H1 (cell line): ENCODE data around the gene GXYLT1. TPM values are rescaled to one million over a fixed set of nuclear protein-coding genes. Genes with fewer than 3 reads are reported as not detected.

Source experiments
- CTCF ChIA-PET: fragments of 300-600 bp; sonication (Branson Sonifier 250); formaldehyde crosslinking; loops from one replicate; lab custom pipeline; 2021; ENCODE audit not compliant: partially characterized antibody; lab: Charles Lee
- POLR2A ChIA-PET: fragments of 300-600 bp; sonication (Branson Sonifier 250); formaldehyde crosslinking; loops from one replicate; lab custom pipeline; 2021; ENCODE audit warnings: inconsistent platforms; ENCODE audit not compliant: partially characterized antibody; lab: Charles Lee
- DNase-seq, 2 experiments: peaks; one replicate each; pipeline versions ENCODE4 v3.0.0 to v3.0.0-alpha.2; 2010 to 2022; ENCODE audit warnings: low spot score in 2 of 2, low read depth in 1 of 2, mixed read lengths in 1 of 2
- FAIRE-seq: peaks from 2 replicates; lab custom pipeline; 2011; peaks lifted over from hg19 to GRCh38; lab: Jason Lieb, UNC
- H2AFZ ChIP-seq: 2 replicates; pipeline ENCODE4 v1.8.1; 2012; ENCODE audit warnings: low read length, inconsistent platforms
- H2AK5ac ChIP-seq: 2 replicates; pipeline ENCODE4 v1.6.1; 2013; ENCODE audit warnings: low read depth, low read length
- H2BK120ac ChIP-seq: replicated peaks from 2 replicates; pipeline ENCODE3; 2013; ENCODE audit warnings: low read depth, low read length, inconsistent platforms
- H2BK12ac ChIP-seq: 2 replicates; pipeline ENCODE4 v1.6.1; 2013; ENCODE audit warnings: low read depth, low read length
- H2BK15ac ChIP-seq: 2 replicates; pipeline ENCODE4 v1.6.1; 2013; ENCODE audit warnings: low read length
- H2BK20ac ChIP-seq: 2 replicates; pipeline ENCODE4 v1.6.1; 2013; ENCODE audit warnings: low read length
- H2BK5ac ChIP-seq: 2 replicates; pipeline ENCODE4 v1.6.1; 2013; ENCODE audit warnings: low read depth, low read length
- H3K14ac ChIP-seq: 2 replicates; pipeline ENCODE4 v1.6.1; 2013; ENCODE audit warnings: inconsistent platforms; ENCODE audit not compliant: insufficient read length
- H3K18ac ChIP-seq: 2 replicates; pipeline ENCODE4 v1.6.1; 2013; ENCODE audit warnings: low read length; ENCODE audit errors: extremely low read depth
- H3K23ac ChIP-seq: 2 replicates; pipeline ENCODE4 v1.6.1; 2013; ENCODE audit warnings: inconsistent platforms; ENCODE audit not compliant: insufficient read length
- H3K23me2 ChIP-seq: 2 replicates; pipeline ENCODE4 v1.6.1; 2013; ENCODE audit warnings: low read depth, low read length
- H3K27ac ChIP-seq: 2 replicates; pipeline ENCODE4 v1.6.1; 2011; ENCODE audit warnings: low read depth, low read length, inconsistent platforms
- H3K27me3 ChIP-seq, 4 experiments: replicated peaks in 1 of 4; 1 replicate in 1 of 4; 2 replicates in 3 of 4; pipeline versions ENCODE4 v1.6.1 to v1.8.1; 2011 to 2013; ENCODE audit warnings: low read length in 3 of 4, mild to moderate bottlenecking in 3 of 4, inconsistent platforms in 2 of 4, mixed read lengths in 2 of 4, moderate library complexity in 1 of 4; ENCODE audit not compliant: control insufficient read depth in 3 of 4, insufficient read depth in 3 of 4; ENCODE audit errors: extremely low read depth in 1 of 4
- H3K36me3 ChIP-seq, 4 experiments: 2 replicates each; pipeline versions ENCODE4 v1.6.1 to v1.8.1; 2011 to 2013; ENCODE audit warnings: mild to moderate bottlenecking in 4 of 4, low read length in 3 of 4, moderate library complexity in 2 of 4, control low read depth in 1 of 4, inconsistent platforms in 1 of 4; ENCODE audit not compliant: insufficient read depth in 4 of 4, control insufficient read depth in 2 of 4
- H3K4ac ChIP-seq: replicated peaks from 2 replicates; pipeline ENCODE3; 2013; ENCODE audit warnings: low read length, low read depth, mixed read lengths, inconsistent platforms; ENCODE audit not compliant: insufficient read length
- H3K4me1 ChIP-seq, 4 experiments: replicated peaks in 1 of 4; 1 replicate in 1 of 4; 2 replicates in 3 of 4; pipeline versions ENCODE4 v1.6.1 to v1.8.1; 2011 to 2013; ENCODE audit warnings: low read length in 3 of 4, inconsistent platforms in 2 of 4, mixed read lengths in 1 of 4; ENCODE audit not compliant: insufficient read depth in 4 of 4, control insufficient read depth in 3 of 4
- H3K4me2 ChIP-seq, 2 experiments: 2 replicates each; pipeline versions ENCODE4 v1.6.1 to v1.8.1; 2011 to 2013; ENCODE audit warnings: low read depth in 2 of 2, low read length in 2 of 2, control low read depth in 1 of 2, inconsistent platforms in 1 of 2, mild to moderate bottlenecking in 1 of 2; ENCODE audit not compliant: insufficient read depth in 1 of 2
- H3K4me3 ChIP-seq, 4 experiments: fragments of 200-600, 300-600 bp in 1 of 4; sonication (generic), shearing (Covaris generic), sonication (Bioruptor Twin) in 1 of 4; 2 replicates each; pipeline versions ENCODE4 v1.5.1 to v1.8.1; 2011 to 2016; ENCODE audit warnings: low read length in 4 of 4, low read depth in 3 of 4, control low read depth in 2 of 4, inconsistent platforms in 2 of 4, mild to moderate bottlenecking in 2 of 4, mixed read lengths in 1 of 4, moderate library complexity in 1 of 4; ENCODE audit not compliant: insufficient read depth in 2 of 4; ENCODE audit errors: extremely low read depth in 1 of 4
- H3K56ac ChIP-seq: replicated peaks from 2 replicates; pipeline ENCODE3; 2013; ENCODE audit warnings: low read depth, mild to moderate bottlenecking, mixed read lengths, low read length, inconsistent platforms; ENCODE audit not compliant: insufficient read length
- H3K79me1 ChIP-seq: 2 replicates; pipeline ENCODE4 v1.6.1; 2013; ENCODE audit warnings: low read depth, low read length, control low read depth
- H3K79me2 ChIP-seq, 2 experiments: 2 replicates each; pipeline versions ENCODE4 v1.6.1 to v1.8.1; 2012 to 2013; ENCODE audit warnings: low read length in 2 of 2, mild to moderate bottlenecking in 2 of 2, inconsistent platforms in 1 of 2; ENCODE audit not compliant: insufficient read depth in 2 of 2, control insufficient read depth in 1 of 2
- H3K9ac ChIP-seq, 4 experiments: replicated peaks in 1 of 4; 1 replicate in 1 of 4; 2 replicates in 3 of 4; pipeline versions ENCODE4 v1.6.1 to v1.8.1; 2011 to 2013; ENCODE audit warnings: low read depth in 3 of 4, low read length in 3 of 4, control low read depth in 2 of 4, mild to moderate bottlenecking in 2 of 4, moderate library complexity in 2 of 4, inconsistent platforms in 1 of 4; ENCODE audit errors: extremely low read depth in 1 of 4
- H3K9me3 ChIP-seq, 2 experiments: 2 replicates each; pipeline versions ENCODE4 v1.6.1 to v1.8.1; 2012 to 2013; ENCODE audit warnings: mild to moderate bottlenecking in 2 of 2, moderate library complexity in 2 of 2, control low read depth in 1 of 2, inconsistent platforms in 1 of 2, low read depth in 1 of 2, low read length in 1 of 2, mixed read lengths in 1 of 2; ENCODE audit not compliant: insufficient read depth in 2 of 2
- H4K20me1 ChIP-seq, 2 experiments: replicated peaks in 1 of 2; 2 replicates each; pipeline versions ENCODE3 to v1.8.1; 2011 to 2013; ENCODE audit warnings: inconsistent platforms in 2 of 2, low read length in 2 of 2, mild to moderate bottlenecking in 1 of 2; ENCODE audit not compliant: insufficient read depth in 2 of 2, control insufficient read depth in 1 of 2
- H4K5ac ChIP-seq: 2 replicates; pipeline ENCODE4 v1.6.1; 2013; ENCODE audit warnings: low read length, low read depth, mixed read lengths, inconsistent platforms; ENCODE audit not compliant: insufficient read length
- H4K8ac ChIP-seq: 2 replicates; pipeline ENCODE4 v1.8.0; 2013; ENCODE audit warnings: mild to moderate bottlenecking, moderate library complexity, low read length, inconsistent platforms; ENCODE audit not compliant: insufficient read depth; ENCODE audit errors: extremely low read depth
- H4K91ac ChIP-seq: replicated peaks from 2 replicates; pipeline ENCODE3; 2013; ENCODE audit warnings: low read length, mixed read lengths, inconsistent platforms; ENCODE audit not compliant: insufficient read length
- ATF2 ChIP-seq: IDR thresholded peaks from 2 replicates; pipeline ENCODE4 v1.6.1; 2012; ENCODE audit warnings: low read length, inconsistent platforms
- CHD1 ChIP-seq: IDR thresholded peaks from 2 replicates; pipeline ENCODE4 v1.6.1; 2012; ENCODE audit warnings: low read depth, low read length, improper control_type of control experiment
- CHD2 ChIP-seq: IDR thresholded peaks from 2 replicates; pipeline ENCODE4 v1.6.1; 2012; ENCODE audit warnings: low read length, improper control_type of control experiment
- CREB1 ChIP-seq: IDR thresholded peaks from 2 replicates; pipeline ENCODE4 v1.6.1; 2012; ENCODE audit warnings: inconsistent platforms
- CTBP2 ChIP-seq: IDR thresholded peaks from 2 replicates; pipeline ENCODE4 v1.7.0; 2011; ENCODE audit warnings: borderline replicate concordance, mild to moderate bottlenecking, moderate library complexity, mixed read lengths, low read length; ENCODE audit not compliant: insufficient read depth, insufficient read length
- EP300 ChIP-seq, 2 experiments: IDR thresholded peaks; 1 replicate in 1 of 2; 2 replicates in 1 of 2; pipeline ENCODE4 v1.6.1; 2011 to 2012; ENCODE audit warnings: low read depth in 2 of 2, low read length in 2 of 2, mild to moderate bottlenecking in 2 of 2, borderline replicate concordance in 1 of 2, inconsistent platforms in 1 of 2, moderate library complexity in 1 of 2
- EZH2 ChIP-seq: fragments of 200-600 bp; sonication (generic); IDR thresholded peaks from 2 replicates; pipeline ENCODE4 v1.7.1; 2012; ENCODE audit warnings: low read depth, mild to moderate bottlenecking, moderate library complexity, low read length, inconsistent platforms; ENCODE audit not compliant: severe bottlenecking
- JUN ChIP-seq: IDR thresholded peaks from 2 replicates; pipeline ENCODE4 v1.6.1; 2011; ENCODE audit warnings: low read depth, mild to moderate bottlenecking, improper control_type of control experiment, low read length
- KDM5A ChIP-seq: fragments of 200-600 bp; IDR thresholded peaks from 2 replicates; pipeline ENCODE4 v1.7.1; 2012; ENCODE audit warnings: mild to moderate bottlenecking, low read length, inconsistent platforms, mixed read lengths
- NRF1 ChIP-seq: IDR thresholded peaks from 2 replicates; pipeline ENCODE4 v1.6.1; 2011; ENCODE audit warnings: mild to moderate bottlenecking, low read depth, low read length, improper control_type of control experiment
- SIN3A ChIP-seq, 2 experiments: IDR thresholded peaks in 1 of 2; conservative IDR thresholded peaks in 1 of 2; 2 replicates each; pipeline ENCODE4 v1.6.1; 2011 to 2012; ENCODE audit warnings: low read length in 2 of 2, improper control_type of control experiment in 1 of 2, low read depth in 1 of 2, mild to moderate bottlenecking in 1 of 2
- SIRT6 ChIP-seq: IDR thresholded peaks from one replicate; pipeline ENCODE4 v1.7.1; 2012; ENCODE audit warnings: low read length, inconsistent platforms
- SIX5 ChIP-seq: IDR thresholded peaks from 2 replicates; pipeline ENCODE4 v1.6.1; 2011; ENCODE audit warnings: mild to moderate bottlenecking, low read depth, low read length
- SP2 ChIP-seq: IDR thresholded peaks from 2 replicates; pipeline ENCODE4 v1.6.1; 2012; ENCODE audit warnings: mild to moderate bottlenecking, low read length, inconsistent platforms
- WGBS, 2 experiments: shearing (Covaris generic) in 1 of 2; methylation state at CpG; one replicate each; pipeline versions ENCODE4 v1.1.6 to v1.1.7; 2013 to 2015; ENCODE audit warnings: low lambda C conversion rate in 2 of 2, mixed read lengths in 2 of 2, inconsistent platforms in 1 of 2, low coverage in 1 of 2, missing lambda C conversion rate in 1 of 2; ENCODE audit not compliant: insufficient replicate concordance in 2 of 2, insufficient coverage in 1 of 2, insufficient read length in 1 of 2; ENCODE audit errors: extremely low coverage in 1 of 2, missing lambda C conversion rate in 1 of 2; 5-methylcytosine and 5-hydroxymethylcytosine counted together
- polyA plus RNA-seq, 7 experiments: library from polyadenylated mRNA; depleted of rRNA in 3 of 7; stranded (reverse) in 5 of 7; unstranded in 2 of 7; fragments of >200 nt in 5 of 7; fragments of 200-250 nt in 2 of 7; gene quantifications; 1 replicate in 5 of 7; 2 replicates in 1 of 7; 4 replicates in 1 of 7; pipeline versions ENCODE4 v1.2.1 to v1.2.3, GENCODE V29; 2011 to 2013; ENCODE audit warnings: missing spikeins in 2 of 7, mixed read lengths in 2 of 7
- total RNA-seq: library from RNA; stranded (reverse); fragmentation: NEBNext Ultra II Directional; extraction: Animal tissue kit (Norgen Biotek cat#: 25700); gene quantifications from 2 replicates; pipeline ENCODE4 v1.2.1, GENCODE V29; 2021

Gene GXYLT1
- total and polyA plus RNA-seq, 2 of the 8 experiments (the other 6 are each of a cell fraction or from before 2014, with no cell fraction given), result 3.1 to 10.7 TPM

- Histone ChIP-seq H3K79me2 (no peaks in the 10 kb centered on the region), H3K9ac (no peak overlapping the region), H4K91ac (no peak overlapping the region), H3K23me2 (no peaks in the 10 kb centered on the region), H2BK120ac (no peak overlapping the region), H3K27ac (no peak overlapping the region), H3K18ac (no peak overlapping the region), H3K27me3 (no peaks in the 10 kb centered on the region), H2BK12ac (no peak overlapping the region), H3K4me1 (no peaks in the 10 kb centered on the region), H3K23ac (no peak overlapping the region), H3K9me3 (no peaks in the 10 kb centered on the region), H4K5ac (no peak overlapping the region), H2AK5ac (no peak overlapping the region), H2BK15ac (no peak overlapping the region), H3K4me2 (no peak overlapping the region), H3K14ac (no peak overlapping the region), H2BK5ac (no peak overlapping the region), H2BK20ac (no peak overlapping the region), H4K8ac (no peak overlapping the region), H3K4ac (no peak overlapping the region), H3K79me1 (no peaks in the 10 kb centered on the region), H2AFZ (no peak overlapping the region), H3K36me3 (peaks cover 0 to 2% (median 0%) of the 10 kb centered on the region in 4 experiments; a peak in 2 of 8 replicates), H3K4me3 (no peak overlapping the region), H4K20me1 (no peaks in the 10 kb centered on the region), H3K56ac (no peak overlapping the region)
- FAIRE-seq (no peak), DNase-seq (no peak)
- 91% methylated on average over 4 of the region's 4 CpGs; no CpG with 5 or more reads in 1 of the 2 experiments for WGBS, 2 experiments
- CTCF ChIA-PET, result no interaction called here
- POLR2A ChIA-PET, result no interaction called here
- TF ChIP-seq EZH2 (no peak), EP300 (IDR thresholded peaks at IDR 0.05; ENCODE audit: borderline replicate concordance in 1 of 2, low read depth in 2 of 2, low read length in 2 of 2) (no peak), JUN (no peak), CHD2 (no peak), SIRT6 (no peak), ATF2 (no peak), SIX5 (no peak), CHD1 (no peak), SP2 (no peak), KDM5A (no peak), SIN3A (conservative IDR thresholded peaks at IDR 0.05 in 1 of 2, IDR thresholded peaks at IDR 0.05 in 1 of 2; ENCODE audit: low read depth in 1 of 2, low read length in 2 of 2) (no peak), NRF1 (no peak), CTBP2 (no peak), CREB1 (no peak)
Observed at GRCh38 chr12:42103155-42103554, 41.5 kb downstream of the GXYLT1 start.
